Medulla oblongata (tissue), 1 donor: ENCODE measurements around the gene SLIT1.
A peak's percentile ranks its signal among the peaks of the same experiment; 100 is the strongest.

Experiments
- DNase-seq: peaks from one replicate; pipeline ENCODE4 v3.0.0-alpha.2; 2015; ENCODE audit errors: extremely low spot score

SLIT1 gene

GRCh38 chr10:97185326-97186058 is at the start of gene SLIT1:
Gene SLIT1 (minus strand): TSS chr10:97185959. CDS start chr10:97185674, 285 bp downstream.
- DNase-seq: no peak

DNA sequence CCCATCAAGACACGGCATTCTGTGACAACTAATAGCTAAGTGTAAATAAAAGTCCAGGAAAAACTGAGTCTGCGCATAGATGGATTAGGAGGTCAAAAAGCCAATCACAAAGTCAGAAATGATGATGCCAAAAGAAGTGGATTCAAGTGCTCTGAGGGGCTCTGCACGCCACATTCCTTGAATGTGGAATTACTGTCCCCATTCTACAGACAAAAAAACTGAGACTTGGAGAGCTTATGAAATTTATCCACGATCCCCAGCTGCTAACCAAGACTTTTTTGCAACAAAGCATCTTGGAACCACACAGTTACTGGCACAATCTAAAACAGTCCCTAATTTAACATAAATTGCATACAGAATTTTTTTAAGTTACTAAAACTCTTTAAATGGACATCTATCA is 49.6 kb upstream of the SLIT1 start:
- DNase-seq: no peak

DNA sequence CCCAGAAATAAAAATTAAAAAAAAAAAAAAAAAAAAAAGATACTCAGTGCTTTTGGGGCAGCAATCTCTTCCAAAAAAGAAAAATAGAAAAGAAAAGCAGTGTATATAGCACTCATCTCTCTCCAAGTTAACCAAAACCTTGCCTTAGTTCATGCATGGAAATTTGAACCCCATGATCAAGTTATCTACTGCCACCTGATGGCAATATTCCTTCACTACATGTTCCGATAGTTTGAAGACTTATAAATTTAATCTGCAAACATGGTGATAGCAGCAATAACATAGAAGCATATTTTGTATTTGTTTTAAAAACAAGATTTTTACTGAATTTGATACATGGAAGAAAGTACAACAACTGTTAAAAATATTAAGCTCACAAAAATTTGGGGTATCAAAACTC is 48.6 kb upstream of the SLIT1 start:
- peak; percentile 41 for DNase-seq

DNA sequence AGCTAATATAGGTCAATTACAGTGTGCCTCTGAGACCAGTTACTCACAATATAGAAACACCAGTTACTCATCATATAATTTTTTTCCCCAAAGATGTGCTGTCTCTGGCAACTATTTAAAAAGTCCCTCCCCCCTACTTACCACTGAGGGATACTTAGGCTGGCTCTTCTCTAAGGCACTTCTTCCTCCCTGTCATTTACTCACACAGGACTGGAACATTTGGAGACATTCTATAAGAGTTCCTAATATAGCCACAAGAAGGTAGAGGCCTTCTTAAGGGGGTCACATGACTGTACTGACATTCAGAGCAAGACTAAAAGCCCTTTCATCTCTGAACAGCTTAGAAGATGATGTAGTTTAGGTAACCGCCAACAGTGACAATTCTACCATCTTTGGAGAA is 44.4 kb upstream of the SLIT1 start:
- no peak for DNase-seq

DNA sequence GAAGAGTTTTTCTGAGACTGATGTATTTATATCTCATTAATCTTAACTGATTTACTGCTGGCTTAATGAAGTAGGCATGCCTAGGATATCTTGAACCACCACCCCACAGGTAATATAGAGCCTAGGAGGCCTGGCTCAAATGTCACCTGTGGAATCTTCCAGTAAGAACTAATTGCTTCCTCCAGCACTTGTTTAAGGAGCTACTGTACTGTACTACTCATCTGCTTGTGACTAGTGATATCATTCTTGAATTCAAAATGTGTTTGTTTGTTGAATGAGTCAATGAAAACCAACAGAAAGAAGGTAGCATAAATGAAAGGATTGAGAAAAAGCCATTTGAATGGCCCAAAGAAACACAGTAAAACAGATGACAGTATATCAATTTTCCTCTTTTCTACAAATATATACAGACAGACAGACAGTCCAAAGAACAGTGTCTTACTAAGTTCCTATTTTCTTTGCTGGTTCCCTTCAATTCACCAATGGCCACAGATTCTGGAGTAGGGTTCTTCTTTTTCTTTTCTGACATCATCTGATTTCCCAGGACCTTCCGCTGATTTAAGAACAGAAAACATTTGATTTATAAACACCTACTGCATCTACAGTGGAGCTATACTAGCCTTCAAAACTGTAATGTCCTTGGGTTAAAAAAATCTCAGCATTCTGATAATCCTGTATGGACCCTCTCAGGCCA is 43.7 kb upstream of the SLIT1 start:
- peak; percentile 19 for DNase-seq

DNA sequence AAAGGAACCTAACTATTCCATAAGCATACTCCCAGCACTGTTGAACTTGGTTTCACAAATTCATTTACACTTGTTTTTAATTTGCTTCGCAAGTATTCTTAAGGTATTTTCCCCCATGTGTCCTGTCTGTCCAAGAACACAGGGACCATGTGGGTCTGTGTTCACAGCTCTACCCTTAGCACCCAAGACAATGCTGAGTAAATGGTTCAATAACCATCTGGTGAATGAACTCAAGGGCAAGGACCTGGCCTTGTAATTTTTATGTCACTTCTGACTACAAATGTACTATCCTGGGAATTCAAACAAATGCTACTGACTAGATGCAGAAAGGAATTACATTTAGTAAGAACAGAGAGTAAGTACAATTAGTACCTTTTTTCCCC is 43.0 kb upstream of the SLIT1 start:
- DNase-seq: no peak

DNA sequence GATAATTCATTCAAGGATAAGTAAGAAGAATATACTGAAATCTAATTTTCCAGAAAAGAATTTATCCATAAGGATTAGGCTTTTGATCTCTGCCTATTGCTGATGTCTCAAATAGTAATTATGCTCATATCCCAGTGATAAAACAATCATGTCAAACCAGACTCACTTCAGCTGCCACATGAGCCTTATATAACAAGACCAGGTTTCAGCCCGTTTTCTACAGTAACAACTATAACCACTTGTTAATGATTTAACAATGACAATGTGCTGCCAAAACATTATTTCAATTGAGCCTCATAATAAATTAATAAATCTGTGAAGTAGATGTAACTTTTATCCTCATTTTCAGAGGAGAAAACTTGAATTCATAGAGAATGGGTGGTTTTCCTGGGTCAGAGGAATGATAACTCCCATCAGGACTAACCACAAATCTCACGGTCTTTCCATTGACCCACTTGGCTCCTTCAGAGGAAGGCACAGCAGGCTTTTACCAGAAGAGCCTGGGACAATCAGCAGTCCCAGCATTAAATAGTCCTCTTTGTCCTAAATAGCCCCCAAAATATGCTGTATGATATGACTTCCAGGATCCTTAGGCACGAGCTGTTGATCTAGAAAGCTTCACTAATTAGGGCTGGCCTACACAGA is 42.5 kb upstream of the SLIT1 start:
- DNase-seq: no peak

DNA sequence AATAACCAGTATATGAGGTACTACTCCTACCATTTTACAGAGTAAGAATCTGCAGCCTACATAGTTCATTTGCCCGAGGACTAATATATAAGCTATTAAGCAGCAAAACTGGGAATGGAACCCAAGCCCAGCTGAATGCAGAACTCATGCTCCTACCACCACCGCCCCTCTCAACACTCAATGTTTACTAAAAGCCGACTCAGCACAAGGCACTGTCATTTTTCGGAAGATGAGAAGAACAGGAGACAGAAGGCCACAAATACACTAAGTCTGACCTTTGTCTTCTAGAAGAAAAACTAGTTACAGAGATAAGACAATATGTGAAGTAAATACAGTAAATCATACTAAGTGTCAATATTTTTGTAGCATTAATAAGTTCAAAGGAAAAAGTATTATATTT is 40.6 kb upstream of the SLIT1 start:
- no peak for DNase-seq

DNA sequence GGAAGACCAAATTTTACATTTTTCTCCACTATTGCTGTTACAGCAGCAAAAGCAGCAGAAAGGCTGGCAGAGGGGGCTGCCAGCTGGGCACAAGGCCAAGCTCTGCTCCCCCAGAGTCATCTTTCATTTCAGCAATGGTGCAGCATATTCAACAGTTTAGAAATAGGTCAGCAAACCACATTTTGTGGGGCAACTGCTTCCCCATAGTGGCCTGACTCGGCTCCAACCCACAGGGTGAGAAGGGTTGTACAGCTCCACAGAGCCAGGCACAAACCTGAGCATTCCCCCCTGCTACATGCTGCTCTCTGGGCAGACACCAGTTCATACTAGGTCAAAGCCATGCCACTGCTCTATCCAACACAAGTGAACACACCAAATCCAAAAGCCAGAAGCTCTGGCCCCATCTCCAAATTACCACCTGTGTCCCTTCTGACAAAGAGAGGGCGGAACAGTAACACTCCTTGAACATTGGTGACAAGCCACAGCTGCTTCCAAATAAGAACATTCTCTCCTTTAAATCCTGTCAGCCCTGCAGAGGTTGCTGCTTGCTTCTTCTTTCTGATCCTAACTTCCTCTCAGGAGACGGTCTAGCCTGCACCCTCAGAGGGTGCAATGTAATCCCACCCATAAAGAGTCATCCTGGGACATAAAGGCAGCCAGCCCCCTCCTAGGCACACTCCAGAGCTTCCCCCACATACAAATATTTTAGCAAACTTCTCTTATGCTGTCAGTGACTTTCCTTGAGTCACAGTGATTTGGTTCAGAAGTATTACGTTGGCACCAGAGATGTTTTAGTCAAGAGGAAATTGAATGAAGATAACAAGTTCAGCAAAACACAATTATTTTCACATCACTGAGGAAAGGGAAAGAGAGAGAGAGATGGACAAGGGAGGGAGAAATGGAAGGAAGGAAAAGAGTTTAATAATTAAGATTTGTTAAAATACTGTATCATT is 39.0 kb upstream of the SLIT1 start:
- DNase-seq: no peak

DNA sequence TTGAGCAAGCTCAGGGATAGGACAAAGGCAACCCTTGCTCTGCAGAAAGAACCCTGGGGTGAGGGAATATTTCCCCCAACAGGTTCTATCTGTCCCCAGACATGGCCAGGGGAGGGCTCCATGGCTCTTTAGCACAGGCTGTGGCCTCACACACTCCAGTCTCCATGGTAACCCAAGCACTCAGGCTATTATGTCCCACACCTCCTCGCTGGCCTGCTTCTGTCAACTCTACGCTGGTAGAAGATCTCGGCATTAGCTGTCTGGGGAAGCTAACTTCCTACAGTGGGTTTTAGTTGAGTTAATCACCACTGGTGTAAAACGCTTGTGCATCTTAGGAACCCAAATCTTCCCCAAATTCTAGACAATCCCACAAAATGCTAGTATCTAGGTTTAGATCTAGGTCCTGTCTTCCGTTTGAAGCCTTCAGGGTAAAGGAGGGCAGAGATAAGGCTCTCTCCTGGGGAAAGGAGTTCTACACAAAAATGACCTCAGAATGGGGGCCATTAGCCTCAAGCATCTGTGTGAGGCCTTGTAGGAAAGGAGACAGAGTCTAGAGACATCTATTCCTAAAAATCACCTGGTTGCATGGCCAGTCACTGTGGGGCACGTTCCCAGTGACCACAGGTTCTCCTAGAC is 36.7 kb upstream of the SLIT1 start:
- DNase-seq: peak; percentile 33

GRCh38 chr10:97220355-97220754 is 34.6 kb upstream of the SLIT1 start:
- no peak for DNase-seq

- no peak for DNase-seq
Measured at GRCh38 chr10:97217299-97217698, 31.5 kb upstream of the SLIT1 start.

DNA sequence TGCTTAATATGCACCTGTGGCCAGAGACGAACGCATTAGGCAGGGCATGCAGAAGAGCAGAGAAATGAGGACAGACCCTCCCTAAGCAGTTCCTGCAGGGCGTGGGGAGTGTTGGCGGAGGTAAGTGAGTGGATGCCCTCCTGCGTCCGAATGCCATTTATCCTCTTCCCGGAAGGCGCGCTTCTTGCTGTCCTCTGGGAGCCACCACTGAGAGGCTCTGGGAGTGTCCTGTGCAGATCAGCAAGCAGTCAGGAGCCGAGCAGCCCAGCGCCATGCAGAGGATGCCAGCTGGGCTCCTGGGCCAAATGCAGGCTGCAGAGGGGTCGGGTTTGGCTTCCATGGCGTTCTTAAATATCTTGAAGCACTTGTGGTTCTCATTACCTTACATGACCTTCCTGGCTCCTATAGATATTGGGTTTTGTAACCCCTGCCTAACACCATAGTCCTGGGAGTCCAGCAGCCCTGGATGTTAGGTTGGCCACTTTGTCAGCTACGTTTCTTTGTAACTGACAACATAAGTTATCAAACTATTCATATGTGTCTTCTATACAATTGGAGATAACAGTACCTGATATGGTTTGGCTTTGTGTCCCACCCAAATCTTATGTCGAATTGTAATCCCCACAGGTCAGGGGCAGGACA is 30.0 kb upstream of the SLIT1 start:
- no peak for DNase-seq

GRCh38 chr10:97213431-97213830 is 27.7 kb upstream of the SLIT1 start:
- no peak for DNase-seq

GRCh38 chr10:97211229-97211628 is 25.5 kb upstream of the SLIT1 start:
- no peak for DNase-seq

GRCh38 chr10:97210543-97210960 is 24.8 kb upstream of the SLIT1 start:
- peak; percentile 86 for DNase-seq

GRCh38 chr10:97207756-97208346 is 22.1 kb upstream of the SLIT1 start:
- no peak for DNase-seq

DNA sequence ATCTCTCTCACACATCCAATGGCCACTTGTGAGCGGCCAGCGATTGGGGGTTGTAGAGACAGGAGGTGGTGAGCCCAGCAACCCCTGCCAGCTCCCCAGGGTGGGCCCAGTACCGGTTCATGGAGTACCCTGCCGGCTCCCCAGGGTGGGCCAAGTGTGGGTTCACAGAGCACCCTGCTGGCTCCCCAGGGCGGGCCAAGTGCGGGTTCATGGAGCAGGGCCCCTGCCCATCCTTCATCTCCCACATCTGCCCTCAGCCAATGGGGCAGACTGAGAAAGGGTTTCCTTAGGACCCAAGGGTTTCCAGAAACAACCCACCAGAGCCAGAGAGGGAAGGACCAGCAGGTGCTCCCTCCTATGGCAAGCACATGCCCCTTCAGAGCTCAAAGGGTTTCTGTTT is 21.4 kb upstream of the SLIT1 start:
- no peak for DNase-seq

DNA sequence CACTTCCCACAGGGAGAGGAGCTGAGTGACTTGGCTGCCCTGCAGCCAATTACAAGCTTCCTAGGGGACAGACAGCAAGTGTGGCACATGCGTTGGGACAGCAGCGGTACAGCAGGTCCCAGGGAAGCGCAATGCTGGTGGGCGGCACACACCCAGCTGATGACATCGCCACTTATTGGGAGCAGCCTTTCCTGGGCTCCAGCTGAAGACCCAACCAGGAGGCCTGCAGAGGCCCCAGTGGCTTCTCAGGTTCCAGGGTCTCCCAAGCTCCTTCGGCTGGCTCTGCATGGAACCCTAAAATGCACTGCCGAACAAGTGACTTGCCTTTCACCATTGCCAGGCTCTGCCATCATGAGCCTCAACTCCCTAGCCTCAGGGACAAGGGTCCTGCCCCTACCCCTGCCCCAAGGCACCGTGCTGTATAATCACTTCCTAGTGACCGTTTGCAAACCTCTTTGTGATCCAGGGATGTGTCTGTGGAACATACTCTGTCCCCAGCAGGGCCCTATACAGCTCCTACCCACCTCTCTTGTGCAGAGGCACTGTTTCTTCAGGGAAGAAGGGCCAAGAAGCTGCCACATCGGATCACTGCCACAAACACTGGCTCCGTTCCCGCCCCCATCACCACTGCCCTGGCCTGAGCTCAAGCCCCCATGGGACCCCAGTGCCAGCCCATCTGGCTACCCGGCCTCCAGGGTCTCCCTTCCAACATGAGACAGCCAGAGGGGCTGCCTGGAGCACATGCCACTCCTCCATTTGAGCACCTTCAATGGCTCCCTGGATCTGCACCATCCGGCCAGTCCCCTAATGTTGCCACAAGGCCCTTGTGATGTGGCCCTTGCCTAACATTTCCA is 19.3 kb upstream of the SLIT1 start:
- DNase-seq: no peak

DNA sequence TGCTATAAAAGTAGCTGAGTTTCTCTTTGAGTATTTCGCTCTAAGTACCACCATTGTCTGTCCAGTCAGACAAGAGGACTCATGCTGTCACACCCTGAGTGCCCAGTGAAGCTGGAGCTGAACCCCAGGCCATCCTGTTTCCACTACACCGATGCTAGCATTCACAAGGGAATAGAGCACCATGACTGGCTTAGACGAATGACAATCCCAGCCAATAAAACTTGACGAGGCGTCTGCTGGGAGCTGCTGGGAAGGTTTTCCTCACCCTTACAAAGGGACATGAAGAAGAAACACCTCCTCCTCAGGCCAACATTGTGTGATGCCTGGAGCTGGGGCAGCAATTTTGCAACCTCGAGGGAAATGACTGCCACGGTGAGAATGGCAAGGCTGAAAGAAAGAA is 17.5 kb upstream of the SLIT1 start:
- DNase-seq: no peak
